ENCODE results near the gene DMD. TPM values are rescaled to one million over a fixed set of nuclear protein-coding genes. Genes with fewer than 3 reads are reported as not detected.

The DMD gene
- total and polyA plus RNA-seq, 8 donors, result 6.8 to 117 (median 44.2) TPM

DNA sequence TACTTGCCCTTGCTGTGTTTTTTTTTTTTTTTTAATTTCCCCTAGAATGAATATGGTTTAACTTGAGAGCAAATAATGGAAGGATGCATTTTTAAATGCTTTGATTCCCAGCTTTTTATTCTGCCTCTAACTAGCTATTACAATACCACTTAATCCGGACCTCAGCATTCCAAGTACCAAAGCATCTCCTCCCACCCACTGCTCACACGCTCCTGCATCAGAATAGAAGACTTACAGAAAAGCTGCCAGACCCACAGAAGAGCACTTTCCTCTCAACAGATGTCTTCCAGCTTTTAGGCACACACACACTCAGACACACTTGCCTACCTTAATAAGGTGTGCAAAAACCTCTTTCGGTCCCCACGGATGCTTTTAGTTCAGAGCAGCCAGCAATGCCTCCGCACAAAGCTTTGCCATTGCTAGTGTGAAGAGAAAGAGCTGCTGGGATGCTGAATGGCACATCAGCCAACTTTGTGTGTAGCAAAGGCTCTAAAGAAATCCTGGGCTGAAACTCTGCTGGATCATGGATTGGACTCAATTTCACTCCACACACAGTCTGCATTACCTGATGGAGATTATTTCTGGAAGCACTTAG, 1056.2 kb downstream of the DMD start:
- no peaks in the 10 kb centered on the region for H3K27me3 ChIP-seq
- no peaks in the 10 kb centered on the region for H3K4me1 ChIP-seq
- no peak overlapping the region for H3K4me3 ChIP-seq
- DNase-seq, result peak in 1 of 2 donors; percentile 14
- intact Hi-C loops (cut with DNase I; ENCODE audit: low total_unique reads), result no loop called here
- WGBS, 5 donors, result 31 to 67% (median 55%) methylated on average over 4 to 5 of the region's 5 CpGs
- H3K36me3 ChIP-seq, result no peaks in the 10 kb centered on the region
- no peaks in the 10 kb centered on the region for H3K9me3 ChIP-seq
- no peak overlapping the region for H3K27ac ChIP-seq
- TF ChIP-seq POLR2AphosphoS5 (IDR thresholded peaks at IDR 0.05) (no peak), CTCF (IDR thresholded peaks at IDR 0.05) (no peak), POLR2A (IDR thresholded peaks at IDR 0.05) (no peak), EP300 (IDR thresholded peaks at IDR 0.05) (no peak)

- Histone ChIP-seq H3K27ac (no peak overlapping the region), H3K9me3 (no peaks in the 10 kb centered on the region), H3K4me3 (no peak overlapping the region), H3K36me3 (no peaks in the 10 kb centered on the region), H3K27me3 (no peaks in the 10 kb centered on the region), H3K4me1 (no peaks in the 10 kb centered on the region)
- TF ChIP-seq CTCF (IDR thresholded peaks at IDR 0.05), result no peak
- TF ChIP-seq POLR2A (IDR thresholded peaks at IDR 0.05), result no peak
- TF ChIP-seq EP300 (IDR thresholded peaks at IDR 0.05), result no peak
- TF ChIP-seq POLR2AphosphoS5 (IDR thresholded peaks at IDR 0.05), result no peak
- intact Hi-C loops (cut with DNase I; ENCODE audit: low total_unique reads), result no loop called here
- no peak for DNase-seq
- WGBS, 5 donors, result 72 to 88% (median 76%) methylated on average over 4 of the region's 4 CpGs
Measured at GRCh38 chrX:32153585-32153984, 1057.8 kb downstream of the DMD start.

- Histone ChIP-seq H3K4me3 (no peak overlapping the region), H3K27ac (no peak overlapping the region), H3K27me3 (no peaks in the 10 kb centered on the region), H3K4me1 (no peaks in the 10 kb centered on the region), H3K9me3 (no peaks in the 10 kb centered on the region), H3K36me3 (no peaks in the 10 kb centered on the region)
- DNase-seq, result no peak
- intact Hi-C loops (cut with DNase I; ENCODE audit: low total_unique reads), result no loop called here
- no peak for TF ChIP-seq EP300 (IDR thresholded peaks at IDR 0.05)
- TF ChIP-seq POLR2AphosphoS5 (IDR thresholded peaks at IDR 0.05), result no peak
- TF ChIP-seq POLR2A (IDR thresholded peaks at IDR 0.05), result no peak
- TF ChIP-seq CTCF (IDR thresholded peaks at IDR 0.05), result no peak
- WGBS, 5 donors, result 62 to 80% (median 69%) methylated on average over 6 of the region's 6 CpGs
Measured at GRCh38 chrX:32150141-32150540, 1061.2 kb downstream of the DMD start.

DNA sequence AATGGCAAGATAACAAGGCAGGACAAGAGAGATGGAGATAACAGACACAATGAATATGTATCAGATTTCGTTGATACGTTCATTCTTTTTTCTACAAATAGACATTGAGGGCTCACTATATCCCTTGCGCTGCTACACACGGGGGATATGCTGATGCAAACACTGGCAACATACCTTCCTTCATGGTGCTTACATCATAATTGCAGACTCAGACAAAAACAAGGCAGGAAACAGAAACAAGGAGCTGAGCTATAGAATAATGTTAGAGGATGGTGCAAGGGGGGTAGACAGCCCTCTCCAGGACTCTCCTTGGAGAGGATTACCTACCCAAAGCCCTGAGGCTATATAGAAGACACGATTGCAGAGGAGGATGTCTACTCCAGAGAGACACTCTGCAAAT, 1069.5 kb downstream of the DMD start:
- intact Hi-C loops (cut with DNase I; ENCODE audit: low total_unique reads), result no loop called here
- no peak overlapping the region for H3K27ac ChIP-seq
- H3K4me3 ChIP-seq, result no peak overlapping the region
- DNase-seq, result no peak
- no peaks in the 10 kb centered on the region for H3K4me1 ChIP-seq
- H3K9me3 ChIP-seq, result no peaks in the 10 kb centered on the region
- no peaks in the 10 kb centered on the region for H3K27me3 ChIP-seq
- WGBS, 5 donors, result 67 to 84% (median 71%) methylated on average over 5 of the region's 5 CpGs
- no peaks in the 10 kb centered on the region for H3K36me3 ChIP-seq
- TF ChIP-seq POLR2A (IDR thresholded peaks at IDR 0.05) (no peak), CTCF (IDR thresholded peaks at IDR 0.05) (no peak), POLR2AphosphoS5 (IDR thresholded peaks at IDR 0.05) (no peak), EP300 (IDR thresholded peaks at IDR 0.05) (no peak)
